Activated CD4-positive, CD25-positive, alpha-beta regulatory T cell treated with anti-CD3 and anti-CD28 coated beads, Interleukin-2, amount 50 U/mL, for 72 hours (primary cell): ENCODE data around the gene SIDT2.
"Not testable (repeated sequence)": the region's sequence is repeated elsewhere in the genome, so short reads cannot be mapped to it uniquely, and the experiment has no call there.

Experiments used
- DNase-seq: peaks from one replicate; pipeline ENCODE4 v3.0.0; 2021

SIDT2 gene

DNA sequence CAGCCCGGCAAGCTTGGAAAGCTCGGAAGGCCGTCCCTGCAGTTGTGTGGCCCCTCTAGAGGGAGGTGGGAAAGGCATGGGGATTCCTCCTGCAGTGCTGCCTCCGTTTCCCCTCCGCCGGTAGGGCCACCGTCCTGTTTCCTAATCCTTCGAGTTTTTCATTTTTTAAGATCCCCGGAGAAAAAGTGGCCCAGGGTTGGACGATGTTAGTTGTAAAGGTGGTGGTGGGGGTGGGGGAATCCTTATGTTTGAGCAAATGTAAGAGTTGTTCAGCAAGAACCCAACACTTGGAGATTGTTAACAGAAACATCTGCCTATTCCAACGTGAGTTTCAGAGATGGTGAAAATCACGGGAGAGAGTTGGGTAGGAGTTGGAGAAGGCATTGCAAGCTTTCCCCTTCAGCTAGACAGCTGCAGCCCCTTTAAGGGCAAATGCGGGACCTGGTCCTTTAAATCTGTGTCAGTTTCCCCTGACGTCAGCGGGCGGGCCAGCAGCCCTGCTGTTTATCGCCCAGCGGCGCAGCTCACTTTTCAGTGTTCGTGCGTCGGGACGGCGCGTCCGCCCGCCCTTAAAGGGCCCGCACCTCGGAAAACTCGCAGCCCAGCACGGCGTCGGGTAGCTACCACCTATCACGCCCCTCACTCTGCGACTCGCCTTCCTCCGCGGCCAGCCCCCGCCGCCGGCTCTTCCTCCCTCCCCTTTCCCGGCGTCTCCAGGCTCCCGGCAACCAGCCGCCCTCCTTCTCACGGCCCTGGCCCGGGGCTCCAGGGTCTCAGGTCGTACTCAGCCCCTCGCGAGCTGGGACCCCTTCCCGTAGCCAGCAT lies at the start of gene SIDT2:
SIDT2 (plus strand) TSS at position 534 of the 825 bp plus-strand sequence. CDS start 521 bp downstream, outside the sequence.
- peak; percentile 82 for DNase-seq

DNA sequence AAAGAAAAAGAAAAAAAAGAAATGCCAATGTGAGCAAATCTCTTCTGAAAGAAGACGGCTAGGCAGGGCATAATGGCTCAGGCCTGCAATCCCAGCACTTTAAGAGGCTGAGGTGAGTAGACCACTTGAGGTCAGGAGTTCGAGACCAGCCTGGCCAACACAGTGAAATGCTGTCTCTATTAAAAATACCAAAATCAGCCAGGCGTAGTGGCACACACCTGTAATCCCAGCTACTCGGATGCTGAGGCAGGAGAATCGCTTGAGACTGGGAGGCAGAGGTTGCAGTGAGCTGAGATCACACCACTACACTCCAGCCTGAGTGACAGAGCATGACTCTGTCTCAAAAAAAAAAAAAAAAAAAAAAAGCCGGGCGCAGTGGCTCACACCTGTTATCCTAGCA lies 48.1 kb upstream of the SIDT2 start:
- DNase-seq: not testable (repeated sequence)

DNA sequence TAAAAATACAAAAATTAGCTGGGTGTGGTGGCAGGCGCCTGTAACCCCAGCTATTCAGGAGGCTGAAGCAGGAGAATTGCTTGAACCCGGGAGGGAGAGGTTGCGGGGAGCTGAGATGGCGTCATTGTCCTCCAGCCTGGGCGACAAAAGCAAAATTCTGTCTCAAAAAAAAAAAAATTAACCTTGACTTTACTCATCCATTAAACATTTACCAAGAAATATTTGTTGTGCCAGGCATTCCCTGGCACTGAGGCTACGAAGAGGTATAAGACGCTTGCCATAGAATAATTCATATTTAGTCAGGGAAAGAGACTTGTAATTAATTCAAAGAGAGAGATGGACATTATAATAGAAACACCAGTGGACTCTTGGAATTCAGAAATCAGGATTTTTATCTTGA lies 47.7 kb upstream of the SIDT2 start:
- DNase-seq: no peak

DNA sequence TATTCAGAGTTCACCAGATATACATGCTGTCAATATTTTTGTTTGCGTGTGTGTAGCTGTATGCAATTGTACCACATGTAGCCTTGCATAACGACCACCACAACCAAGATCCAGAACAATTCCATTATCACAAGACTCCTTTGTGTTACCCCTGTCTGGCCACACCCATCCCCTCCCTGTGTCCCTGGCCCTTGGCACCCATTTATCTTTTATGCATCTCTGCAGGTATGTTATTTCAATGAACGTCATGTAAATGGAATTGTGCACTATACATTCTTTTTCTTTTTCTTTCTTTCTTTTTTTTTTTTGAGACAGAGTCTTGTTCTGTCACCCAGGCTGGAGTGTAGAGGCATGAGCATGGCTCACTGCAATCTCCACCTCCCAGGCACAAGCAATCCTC lies 44.1 kb upstream of the SIDT2 start:
- DNase-seq: no peak

DNA sequence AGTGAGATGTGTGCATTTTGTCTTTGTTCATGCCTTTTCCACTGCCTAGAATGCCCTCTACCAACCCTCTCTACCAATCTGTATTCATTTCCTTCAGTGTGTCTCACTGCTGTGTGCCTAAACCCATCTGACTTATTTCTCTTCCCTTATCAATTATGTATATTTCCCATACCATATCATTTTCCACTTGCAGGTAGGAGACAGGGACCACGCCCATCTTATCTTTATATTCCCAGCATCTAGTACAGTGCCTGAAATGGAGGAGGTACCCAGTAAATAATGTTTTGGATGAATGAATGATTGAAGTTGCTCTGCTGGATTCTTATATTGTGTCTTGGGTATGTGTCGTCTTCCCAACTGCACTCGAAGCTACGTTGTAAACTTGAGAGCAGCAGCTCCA lies 43.6 kb upstream of the SIDT2 start:
- DNase-seq: not testable (repeated sequence)

DNA sequence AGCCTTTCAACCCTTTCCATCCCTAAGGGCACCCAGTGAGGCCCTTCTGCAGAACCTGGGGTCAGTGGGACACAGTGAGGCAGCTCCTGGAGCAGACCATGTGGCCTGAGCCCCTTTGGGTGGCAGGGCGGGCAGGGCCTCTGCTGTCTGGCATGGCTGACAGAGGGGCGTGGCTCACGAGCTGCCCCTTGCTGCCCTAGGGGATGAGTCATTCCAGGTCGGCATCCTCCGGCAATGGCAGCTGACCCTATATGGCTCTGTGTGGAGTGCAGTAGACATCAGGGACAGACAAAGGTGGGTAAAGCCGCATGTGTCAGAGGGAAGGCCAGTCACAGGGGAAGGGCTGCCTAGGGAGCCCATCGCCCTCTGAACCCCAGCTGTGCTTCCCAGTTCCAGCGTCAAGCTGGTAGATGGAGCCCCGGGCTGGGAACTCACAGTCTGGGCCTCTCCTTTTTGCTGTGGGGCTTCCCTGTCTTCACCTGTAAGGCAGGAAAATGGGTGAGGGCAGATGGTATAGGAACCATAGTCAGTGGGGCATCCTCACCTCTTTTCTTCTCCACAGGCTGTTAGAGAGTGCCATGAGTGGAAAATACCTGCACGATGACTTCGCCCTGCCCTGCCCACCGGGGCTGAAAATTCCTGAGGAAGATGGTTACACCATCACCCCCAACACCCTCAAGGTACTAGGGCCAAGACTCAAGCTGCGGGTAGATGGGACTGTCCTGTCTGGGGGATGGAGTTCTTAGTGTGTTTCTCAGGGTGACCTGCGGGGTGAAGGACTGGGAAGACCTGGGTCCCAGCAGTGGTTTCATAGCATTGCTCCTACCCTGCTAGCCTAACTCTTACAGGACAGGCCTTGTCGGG lies 41.1 kb upstream of the SIDT2 start:
- not testable (repeated sequence) for DNase-seq

DNA sequence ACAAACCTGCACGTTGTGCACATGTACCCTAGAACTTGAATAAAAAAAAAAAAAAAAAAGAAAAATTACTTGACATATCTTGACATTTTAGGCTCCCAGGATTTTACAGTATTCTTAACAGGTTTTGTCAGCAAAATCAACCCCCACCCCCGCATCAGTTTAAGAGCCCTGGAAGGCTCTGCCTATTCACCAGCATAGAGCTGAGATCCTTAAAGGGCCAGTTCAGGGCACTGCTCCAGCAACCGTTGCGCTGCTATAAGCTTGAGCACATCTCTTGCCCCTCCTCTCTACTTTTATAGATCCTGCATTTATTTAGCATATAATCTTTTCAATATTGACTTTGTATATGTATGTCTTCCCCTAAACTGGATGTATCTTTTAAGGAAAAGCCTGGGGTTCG lies 35.2 kb upstream of the SIDT2 start:
- no peak for DNase-seq

DNA sequence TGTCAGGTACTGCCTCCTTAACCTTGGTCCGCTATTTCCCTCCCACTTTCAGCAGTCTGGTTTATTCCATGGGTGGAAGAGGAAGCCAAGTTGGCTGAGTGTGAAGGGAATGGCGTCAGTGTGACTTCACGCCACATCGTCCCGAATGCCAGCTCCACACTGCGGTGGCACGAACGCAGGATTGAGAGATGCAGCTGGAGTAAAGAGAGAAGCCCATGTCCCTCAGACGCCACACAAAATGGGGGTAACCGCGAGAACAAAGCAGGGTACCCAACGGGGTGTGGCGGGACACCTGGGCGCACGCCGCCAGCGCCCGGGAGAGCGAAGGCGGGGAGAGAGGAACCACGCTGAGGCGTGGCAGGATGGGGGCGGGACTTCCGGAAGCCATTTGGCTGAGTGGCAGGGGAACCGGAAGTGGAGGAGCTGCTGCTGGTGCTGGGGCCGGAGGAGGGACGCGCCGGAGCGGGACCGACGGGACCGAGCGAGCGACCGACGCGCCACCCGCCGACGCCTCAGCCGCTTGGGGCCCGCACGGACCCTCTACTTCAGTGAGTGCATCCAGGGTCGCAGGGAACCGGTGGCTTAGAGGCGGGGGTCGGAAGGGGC lies 34.6 kb upstream of the SIDT2 start, which contains the start of gene PAFAH1B2:
PAFAH1B2 (plus strand) TSS at position 417 of the 606 bp plus-strand sequence. CDS start 8,161 bp downstream, outside the sequence.
- DNase-seq: peak; percentile 97

DNA sequence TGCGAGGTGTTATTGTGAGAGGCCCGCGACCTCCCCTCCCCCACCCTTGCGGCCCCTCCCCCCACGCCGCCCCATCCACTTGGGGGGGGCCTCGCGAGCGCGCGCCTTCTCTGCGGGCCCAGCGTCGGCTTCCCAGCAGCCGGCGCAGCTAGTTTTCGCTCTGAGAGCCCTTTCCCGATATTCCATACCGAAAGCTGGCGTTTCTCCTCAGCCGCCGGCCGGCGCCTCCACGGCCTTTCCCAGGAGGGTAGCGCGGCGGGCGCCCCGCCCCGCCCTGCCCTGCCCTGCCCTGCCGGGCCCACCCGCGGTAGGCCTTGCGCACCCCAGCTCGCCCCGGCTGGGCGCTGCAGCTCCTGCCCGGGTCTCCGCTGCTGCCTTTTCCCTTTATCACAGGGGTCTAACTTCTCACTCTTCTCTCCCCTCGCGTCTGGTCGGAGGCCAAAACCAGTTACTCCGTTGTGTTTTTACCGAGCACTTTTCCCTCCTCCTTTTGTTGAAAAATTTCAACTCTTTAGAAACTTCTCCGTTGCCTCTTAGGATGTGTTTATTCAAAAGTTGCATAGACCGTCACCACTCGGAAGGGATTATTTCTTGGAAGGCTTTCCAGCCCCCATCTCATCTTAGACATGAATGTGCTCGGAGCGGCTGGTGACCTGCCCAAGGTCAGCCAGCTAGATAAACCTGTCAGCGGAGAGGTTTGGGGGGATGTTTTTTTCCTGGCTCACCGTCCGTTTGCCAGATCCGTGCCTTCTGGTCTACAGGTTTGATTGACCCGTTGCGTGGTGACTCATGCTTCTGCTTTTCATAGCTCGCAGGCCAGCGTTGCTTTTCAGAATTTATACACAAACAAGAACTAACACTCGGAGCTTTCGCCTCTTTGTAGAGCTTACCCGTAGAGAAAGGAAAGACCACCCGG lies 33.8 kb upstream of the SIDT2 start:
- peak; percentile 43 for DNase-seq

DNA sequence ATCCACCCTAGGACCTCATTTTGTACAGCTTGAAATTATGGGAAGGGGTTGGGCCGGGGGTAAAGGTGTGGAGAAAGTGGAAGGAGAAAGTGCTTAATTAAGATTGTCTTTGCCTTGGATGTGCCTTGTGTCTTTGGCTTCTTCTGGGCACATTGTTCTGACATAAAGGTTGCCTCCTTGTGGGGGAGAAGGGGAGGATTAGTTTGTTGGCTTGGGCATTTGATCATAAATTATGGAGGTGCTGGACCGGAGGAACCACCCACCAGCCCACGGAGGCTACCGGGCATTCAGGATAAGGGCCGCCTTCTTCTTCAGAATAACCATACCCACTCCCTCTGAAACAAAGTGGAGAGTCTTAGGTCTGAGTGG lies 33.2 kb upstream of the SIDT2 start:
- no peak for DNase-seq

DNA sequence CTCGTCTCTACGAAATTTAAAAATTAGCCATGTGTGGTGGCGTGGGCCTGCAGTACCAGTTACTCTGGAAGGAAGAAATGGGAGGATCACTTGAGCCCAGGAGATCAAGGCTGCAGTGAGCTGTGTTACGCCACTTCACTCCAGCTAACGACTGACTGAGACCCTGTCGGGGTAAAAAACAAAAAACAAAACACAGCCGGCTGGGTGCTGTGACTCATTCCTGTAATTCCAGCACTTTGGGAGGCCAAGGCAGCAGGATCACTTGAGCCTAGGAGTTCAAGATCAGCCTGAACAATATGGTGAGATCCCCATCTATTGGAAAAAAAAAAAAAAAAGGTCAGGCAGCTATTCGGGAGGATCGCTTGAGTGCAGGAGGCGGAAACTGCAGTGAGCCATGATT lies 32.0 kb upstream of the SIDT2 start:
- no peak for DNase-seq

DNA sequence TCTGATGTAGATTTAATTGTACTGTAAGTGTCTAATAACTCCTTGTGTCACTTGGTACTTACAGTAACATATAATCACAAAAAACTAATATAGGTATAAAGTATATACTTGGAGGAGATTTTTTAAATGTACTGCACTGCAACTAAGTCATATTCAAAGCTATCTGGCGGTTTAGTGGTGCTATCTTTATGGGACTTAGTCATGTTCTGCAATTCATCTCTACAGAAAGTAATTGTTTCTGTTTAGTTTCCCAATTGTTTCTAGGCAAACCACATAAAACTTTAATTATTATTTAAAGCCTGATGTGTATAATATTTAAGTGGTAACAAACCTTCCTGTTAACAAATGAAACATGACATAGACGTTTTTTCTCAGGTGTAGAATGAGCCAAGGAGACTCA lies 26.5 kb upstream of the SIDT2 start:
- DNase-seq: no peak

DNA sequence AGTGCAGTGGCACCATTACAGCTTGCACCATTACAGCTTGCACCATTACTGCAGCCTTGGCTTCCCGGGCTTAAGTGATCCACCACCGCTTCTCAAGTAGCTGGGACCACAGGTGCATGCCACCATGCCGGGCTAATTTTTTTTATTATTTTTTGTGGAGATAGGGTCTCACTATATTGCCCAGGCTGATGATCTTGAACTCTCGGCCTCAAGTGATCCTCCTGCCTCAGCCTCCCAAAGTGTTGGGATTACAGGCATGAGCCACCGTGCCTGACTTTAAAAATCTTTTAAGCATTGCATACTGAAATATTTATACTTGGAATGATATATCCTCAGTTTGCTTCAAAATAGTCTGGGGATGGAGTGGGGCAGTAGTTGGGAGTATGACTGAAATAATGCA lies 24.1 kb upstream of the SIDT2 start:
- no peak for DNase-seq

DNA sequence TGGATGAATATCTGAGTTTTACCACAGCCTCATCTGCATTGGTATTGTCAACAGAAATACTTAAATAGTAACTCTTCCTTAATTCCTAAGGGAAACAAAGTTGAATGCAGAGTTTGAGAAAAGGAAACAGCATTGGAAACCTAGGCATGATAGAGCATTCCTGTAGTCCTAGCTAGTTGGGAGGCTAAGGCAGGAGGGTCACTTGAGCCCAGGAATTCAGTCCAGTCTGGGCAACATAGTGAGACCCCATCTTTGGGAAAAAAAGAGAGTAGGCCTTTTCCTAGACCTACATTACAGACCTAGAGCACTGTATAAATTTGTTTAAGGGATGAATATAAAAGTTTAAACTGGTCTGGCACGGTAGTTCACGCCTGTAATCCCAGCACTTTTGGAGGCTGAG lies 21.0 kb upstream of the SIDT2 start:
- DNase-seq: no peak

DNA sequence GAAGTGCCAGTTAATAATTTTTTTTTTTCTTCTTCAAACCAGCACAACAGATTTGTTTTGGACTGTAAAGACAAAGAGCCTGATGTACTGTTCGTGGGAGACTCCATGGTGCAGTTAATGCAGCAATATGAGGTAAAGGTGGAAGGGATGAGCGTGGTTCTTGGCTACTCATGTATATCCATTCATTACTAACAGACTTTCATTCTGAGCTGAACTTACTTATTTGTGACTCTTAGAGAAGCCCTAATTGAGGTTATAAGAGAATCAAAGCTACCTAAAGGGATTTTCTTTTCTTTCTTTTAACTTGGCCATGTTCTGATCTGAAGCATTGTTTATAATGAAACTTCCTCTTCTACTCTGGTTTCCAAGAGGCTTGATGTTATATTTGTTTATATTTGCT lies 18.7 kb upstream of the SIDT2 start:
- DNase-seq: no peak

DNA sequence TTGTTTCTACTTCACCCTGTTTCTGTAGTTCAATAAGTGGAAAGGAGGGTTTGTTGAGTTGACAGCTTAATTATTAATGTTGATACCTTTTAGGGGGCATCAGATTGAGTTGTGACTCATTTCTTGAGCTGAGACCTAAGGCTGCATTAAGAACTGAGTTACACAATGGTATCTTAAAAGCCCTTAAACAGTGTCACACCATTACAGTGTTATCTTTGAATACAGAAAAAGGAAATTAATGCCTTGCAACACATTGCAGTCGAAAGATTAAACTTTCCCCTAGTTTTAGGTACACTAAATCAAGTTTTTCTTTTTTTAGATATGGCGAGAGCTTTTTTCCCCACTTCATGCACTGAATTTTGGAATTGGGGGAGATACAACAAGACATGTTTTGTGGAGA lies 17.7 kb upstream of the SIDT2 start:
- no peak for DNase-seq

DNA sequence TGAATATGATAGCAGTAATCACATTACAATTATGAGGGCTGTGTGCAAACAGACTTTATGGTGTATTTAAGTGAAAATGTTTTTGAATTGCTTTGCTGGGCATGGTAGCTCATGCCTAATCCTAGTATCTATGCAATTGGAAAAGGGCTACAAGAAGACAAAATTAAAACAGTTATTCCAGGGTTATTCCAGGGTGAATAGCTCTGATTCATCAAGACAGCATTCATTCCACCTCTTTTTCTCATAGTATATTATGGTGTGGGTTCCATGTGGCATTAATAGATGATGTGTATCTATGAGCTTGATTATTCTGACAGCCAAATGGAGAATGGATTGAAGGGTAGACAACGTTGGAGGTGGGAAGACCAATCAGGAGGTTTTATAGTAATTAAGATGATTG lies 12.1 kb upstream of the SIDT2 start:
- DNase-seq: no peak

DNA sequence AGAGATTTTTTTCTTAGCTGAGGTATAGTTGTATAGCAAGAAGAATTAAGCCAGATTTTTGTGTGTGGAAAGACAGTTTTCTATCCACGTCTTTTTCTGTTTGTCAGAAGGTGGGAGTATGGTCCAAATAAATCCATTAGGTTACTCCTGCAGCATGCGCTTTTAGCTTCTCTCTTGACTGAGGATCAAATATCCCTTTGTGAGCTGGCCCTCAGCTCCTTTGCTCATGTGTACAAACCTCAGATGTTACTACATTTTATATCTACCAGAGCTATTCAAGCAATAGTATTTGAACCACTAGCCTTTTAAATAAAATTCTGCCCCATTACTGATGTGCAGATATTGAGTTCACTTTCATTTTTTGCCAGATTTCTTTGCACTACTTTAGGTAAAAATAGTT lies 8.8 kb upstream of the SIDT2 start:
- DNase-seq: no peak

DNA sequence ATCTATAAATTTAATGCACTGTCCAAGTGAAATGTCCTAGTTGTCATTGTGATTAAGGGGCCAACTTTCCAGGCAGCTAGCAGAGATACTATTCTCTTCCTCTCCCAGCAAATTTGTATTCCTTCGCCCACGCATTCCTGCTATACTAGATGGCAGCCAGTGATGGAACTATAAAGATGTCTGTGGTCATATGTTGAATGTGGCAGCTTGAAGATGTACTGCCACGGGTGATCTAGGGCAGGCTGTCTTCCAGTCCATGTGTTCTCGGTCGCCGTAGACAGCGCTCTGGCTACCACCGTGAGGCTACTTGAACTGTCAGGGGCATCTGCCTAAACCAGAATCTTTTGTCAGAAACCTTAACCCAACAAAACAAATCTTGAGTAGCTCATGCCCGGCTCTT lies 8.3 kb upstream of the SIDT2 start:
- DNase-seq: no peak

DNA sequence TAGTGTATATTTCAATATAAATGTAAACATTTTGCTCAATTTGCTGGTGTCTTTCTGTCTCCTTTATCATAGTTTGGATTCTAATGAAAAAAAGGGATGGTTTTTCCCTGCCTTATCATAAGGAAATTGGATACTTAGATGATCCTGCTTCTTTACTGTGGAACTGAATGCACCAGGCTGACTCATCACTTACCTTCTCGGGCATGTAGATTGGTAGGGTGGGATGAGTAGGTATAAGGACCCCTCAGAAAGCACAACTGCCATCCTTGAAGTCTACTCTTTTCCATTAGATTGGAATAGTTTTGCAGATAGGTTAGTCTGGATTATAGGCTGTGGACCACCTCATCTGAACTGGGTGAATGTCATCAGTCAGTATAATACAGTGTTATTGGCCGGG lies 7.5 kb upstream of the SIDT2 start:
- no peak for DNase-seq

DNA sequence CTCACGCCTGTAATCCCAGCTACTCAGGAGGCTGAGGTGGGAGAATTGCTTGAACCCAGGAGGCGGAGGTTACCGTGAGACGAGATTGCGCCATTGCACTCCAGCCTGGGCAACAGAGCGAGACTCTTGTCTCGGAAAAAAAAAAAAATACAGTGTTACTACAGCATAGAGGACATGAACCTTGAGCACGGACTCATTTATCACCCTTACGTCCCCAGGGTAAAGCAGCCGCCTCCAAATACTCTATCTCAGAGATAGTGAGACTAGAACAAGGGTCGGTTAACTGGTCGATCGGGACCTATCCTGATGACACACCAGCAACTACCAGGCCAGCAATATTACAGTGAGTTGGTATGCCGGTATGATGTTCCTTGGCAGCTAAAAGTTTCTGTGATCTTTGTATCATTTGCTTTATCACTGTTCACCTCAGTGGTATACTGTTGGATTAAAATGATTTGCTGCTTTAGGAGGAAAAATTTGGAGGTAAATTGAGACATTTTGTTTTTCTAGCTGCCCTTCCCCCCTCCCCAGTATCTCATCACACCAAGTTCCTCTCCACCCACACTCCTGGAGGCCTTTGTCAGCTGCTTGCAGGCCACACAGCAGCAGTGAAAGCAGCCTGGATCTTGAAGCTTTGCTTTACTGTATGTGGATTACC lies 7.0 kb upstream of the SIDT2 start:
- DNase-seq: no peak
